Measurements from ENCODE around the gene SQOR. TPM values are rescaled to one million over a fixed set of nuclear protein-coding genes. Genes with fewer than 3 reads are reported as not detected.

Gene SQOR
- total RNA-seq, 4 donors from 2014 or later = 85.8 to 101 (median 96.7) TPM

GRCh38 chr15:45654749-45655148, 19.9 kb downstream of the SQOR start:
- no peaks in the 10 kb centered on the region for H3K9me3 ChIP-seq
- DNase-seq = peak in 1 of 3 donors; percentile 22
- no peak for TF ChIP-seq POLR2A (IDR thresholded peaks at IDR 0.05)
- H3K36me3 ChIP-seq = peaks cover 0 to 16% (median 0%) of the 10 kb centered on the region in 3 donors
- peaks cover 0 to 52% (median 1%) of the 10 kb centered on the region in 4 donors for H3K4me1 ChIP-seq
- peak overlapping the region in 2 of 4 donors; percentile 5 to 58 for H3K27ac ChIP-seq
- H3K4me3 ChIP-seq = no peak overlapping the region
- no peaks in the 10 kb centered on the region for H3K27me3 ChIP-seq

DNA sequence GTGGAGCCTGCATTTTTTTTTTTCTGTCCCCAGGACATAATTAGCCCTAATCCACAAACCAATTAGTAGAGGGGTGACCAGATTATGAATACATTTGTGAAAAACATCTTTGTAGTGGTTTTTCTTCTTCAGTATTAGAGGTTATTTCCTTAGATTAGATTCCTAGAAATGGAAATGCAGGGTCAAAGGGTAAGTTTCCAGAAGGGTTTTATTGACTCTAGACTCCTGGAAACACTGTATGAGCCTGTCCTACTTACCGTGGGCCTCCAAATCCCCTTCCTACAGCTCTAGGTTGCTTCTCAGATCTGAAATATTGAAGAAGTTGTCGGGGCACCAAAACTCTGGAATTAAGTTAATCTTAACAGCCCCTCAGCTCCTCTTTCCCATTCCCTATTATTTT, 22.4 kb downstream of the SQOR start:
- Histone ChIP-seq H3K27ac (peak overlapping the region in 1 of 4 donors; percentile 14), H3K4me3 (no peak overlapping the region), H3K9me3 (no peaks in the 10 kb centered on the region), H3K4me1 (peaks cover 0 to 61% (median 1%) of the 10 kb centered on the region in 4 donors), H3K27me3 (no peaks in the 10 kb centered on the region), H3K36me3 (peaks cover 0 to 20% (median 0%) of the 10 kb centered on the region in 3 donors)
- no peak for DNase-seq
- TF ChIP-seq CTCF (IDR thresholded peaks at IDR 0.05) (no peak), POLR2A (IDR thresholded peaks at IDR 0.05) (no peak)

DNA sequence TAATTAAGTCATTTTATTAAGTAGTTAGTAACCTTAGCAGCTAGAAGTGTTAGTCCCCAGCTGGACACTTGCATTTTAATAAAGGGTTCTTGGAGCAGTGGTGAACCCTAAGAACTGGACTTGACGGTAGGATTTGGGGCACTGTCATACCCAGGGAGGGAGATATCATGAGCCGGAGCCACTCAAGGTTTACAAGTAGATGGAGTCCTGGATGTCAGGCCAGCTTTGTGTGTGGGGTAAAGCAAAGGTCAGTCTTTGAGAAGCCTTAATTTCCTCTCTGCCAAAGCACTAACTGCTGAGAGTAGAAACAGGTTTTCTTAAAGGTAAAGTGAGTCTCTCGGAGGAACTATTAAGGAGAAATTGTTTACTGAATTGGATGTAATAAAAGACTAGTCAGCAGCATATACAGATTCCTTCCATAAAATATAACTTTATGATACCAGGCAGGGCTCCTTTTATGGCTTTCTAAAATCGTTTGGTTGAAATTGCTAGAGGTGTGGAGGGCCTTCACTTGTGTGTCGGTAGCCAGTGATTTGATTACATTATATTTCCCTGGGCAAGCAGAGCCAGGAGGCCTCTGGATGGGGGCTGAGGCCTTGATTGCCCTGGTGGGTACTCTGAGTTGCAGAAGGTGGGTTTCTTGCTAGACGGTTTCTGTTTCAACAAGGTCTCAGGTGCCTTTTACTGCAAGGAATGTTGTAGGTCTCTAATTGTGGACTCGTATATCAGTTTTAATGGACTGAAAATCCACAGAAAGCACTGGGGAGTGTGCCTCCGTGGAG, 23.1 kb downstream of the SQOR start:
- Histone ChIP-seq H3K4me3 (no peak overlapping the region), H3K27me3 (no peaks in the 10 kb centered on the region), H3K9me3 (no peaks in the 10 kb centered on the region), H3K4me1 (peaks cover 0 to 59% (median 1%) of the 10 kb centered on the region in 4 donors), H3K27ac (peak overlapping the region in 2 of 4 donors; percentile 14 to 31), H3K36me3 (peaks cover 0 to 27% (median 0%) of the 10 kb centered on the region in 3 donors)
- peak in 1 of 3 donors; percentile 36 for DNase-seq
- no peak for TF ChIP-seq CTCF (IDR thresholded peaks at IDR 0.05)
- TF ChIP-seq POLR2A (IDR thresholded peaks at IDR 0.05) = no peak

DNA sequence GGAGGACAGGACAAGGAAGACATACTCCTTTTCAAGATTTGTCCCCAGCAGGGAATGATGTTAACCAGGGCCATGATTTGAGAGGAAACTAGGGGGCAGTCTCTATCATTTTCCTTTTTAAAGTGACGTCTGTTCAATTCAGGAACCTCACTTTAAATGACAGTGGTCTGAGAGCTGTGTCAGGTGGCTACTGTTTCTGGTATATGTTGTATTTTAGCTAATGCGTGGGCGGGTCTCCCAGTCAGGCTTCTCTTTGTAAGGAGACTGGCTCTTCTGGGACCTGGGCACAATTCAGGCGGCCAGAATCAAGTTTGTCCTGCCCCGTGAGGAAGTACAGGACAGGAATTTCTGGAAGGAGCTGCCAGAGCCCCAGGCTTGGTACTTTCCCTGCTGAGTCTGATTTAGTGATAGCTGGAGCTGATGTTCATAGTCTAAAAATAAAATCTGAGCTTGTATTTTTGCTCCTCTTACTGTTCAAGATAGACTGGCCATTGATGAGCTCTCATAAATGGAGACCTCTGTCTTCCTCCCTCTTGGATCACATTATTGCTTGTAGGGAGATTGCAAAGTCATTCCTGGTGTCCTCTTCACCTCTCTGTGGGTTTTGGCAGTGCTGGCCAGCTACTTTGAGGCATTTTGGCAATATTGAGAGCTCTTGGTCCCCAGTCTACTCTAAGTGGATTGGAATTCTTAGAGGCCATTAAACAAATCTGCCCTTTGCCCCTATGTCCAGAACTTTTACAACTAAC, 25.6 kb downstream of the SQOR start:
- TF ChIP-seq CTCF (IDR thresholded peaks at IDR 0.05) (peak in 1 of 6 experiments; percentile 7), POLR2A (IDR thresholded peaks at IDR 0.05) (no peak)
- no peak for DNase-seq
- Histone ChIP-seq H3K36me3 (peaks cover 0 to 45% (median 0%) of the 10 kb centered on the region in 3 donors), H3K9me3 (no peaks in the 10 kb centered on the region), H3K4me3 (no peak overlapping the region), H3K27me3 (no peaks in the 10 kb centered on the region), H3K27ac (peak overlapping the region in 3 of 4 donors; percentile 2 to 27 (median 13)), H3K4me1 (peaks cover 0 to 43% (median 1%) of the 10 kb centered on the region in 4 donors)

DNA sequence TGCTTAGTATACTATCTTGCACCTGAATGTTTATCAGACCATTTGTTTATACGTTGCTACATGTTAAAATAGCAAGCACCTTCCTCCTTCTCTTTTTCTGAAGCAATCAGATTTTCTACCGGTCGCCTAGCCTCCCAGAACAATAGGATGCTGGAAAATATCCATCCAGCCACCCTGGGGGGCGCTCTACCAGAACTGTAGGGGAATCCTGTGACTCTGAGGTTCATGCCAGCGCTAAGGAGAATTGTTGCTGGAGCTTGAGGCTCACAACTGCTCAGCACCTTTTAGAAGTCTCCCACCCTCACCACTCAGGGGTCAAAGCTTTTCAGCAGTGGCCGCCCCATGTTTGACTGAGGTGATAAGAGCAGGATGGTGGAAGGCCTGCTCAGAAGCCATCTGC, 27.5 kb downstream of the SQOR start:
- DNase-seq = no peak
- Histone ChIP-seq H3K36me3 (peaks cover 0 to 45% (median 0%) of the 10 kb centered on the region in 3 donors), H3K9me3 (no peaks in the 10 kb centered on the region), H3K27me3 (no peaks in the 10 kb centered on the region), H3K27ac (no peak overlapping the region), H3K4me3 (no peak overlapping the region), H3K4me1 (peaks cover 0 to 34% (median 1%) of the 10 kb centered on the region in 4 donors)
- no peak for TF ChIP-seq POLR2A (IDR thresholded peaks at IDR 0.05)
- no peak for TF ChIP-seq CTCF (IDR thresholded peaks at IDR 0.05)

DNA sequence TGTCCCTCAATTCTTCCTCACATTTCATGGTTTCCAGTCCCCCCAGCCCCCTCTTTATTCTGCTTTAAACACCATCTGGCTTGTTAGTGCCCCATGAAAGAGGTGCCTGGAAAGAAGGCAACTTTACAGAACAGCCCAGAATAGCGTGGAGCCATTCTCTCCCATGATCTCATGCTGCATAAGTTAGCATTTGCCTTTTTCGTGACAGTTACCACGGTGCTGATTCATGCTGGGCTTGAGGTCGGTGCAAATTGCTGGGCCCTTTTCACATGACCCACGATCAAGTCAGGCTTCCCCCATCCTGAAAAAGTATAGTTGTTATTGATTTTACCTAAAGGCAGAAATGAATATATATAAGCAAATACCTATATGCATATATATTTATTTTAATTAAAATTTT, 29.6 kb downstream of the SQOR start:
- no peak overlapping the region for H3K4me3 ChIP-seq
- no peak for DNase-seq
- peaks cover 0 to 15% (median 0%) of the 10 kb centered on the region in 4 donors for H3K4me1 ChIP-seq
- H3K27ac ChIP-seq = no peak overlapping the region
- no peaks in the 10 kb centered on the region for H3K9me3 ChIP-seq
- H3K27me3 ChIP-seq = no peaks in the 10 kb centered on the region
- peaks cover 0 to 47% (median 0%) of the 10 kb centered on the region in 3 donors for H3K36me3 ChIP-seq
- TF ChIP-seq CTCF (IDR thresholded peaks at IDR 0.05) (no peak), POLR2A (IDR thresholded peaks at IDR 0.05) (no peak)
